ENCODE data around the gene HNF1A. TPM values are rescaled to one million over a fixed set of nuclear protein-coding genes. Genes with fewer than 3 reads are reported as not detected.

Gene HNF1A
- total and polyA plus RNA-seq, 2 of the 13 experiments (the other 11 are each of a cell fraction or from before 2014, with no cell fraction given) = 13.4 to 34.7 TPM

DNA sequence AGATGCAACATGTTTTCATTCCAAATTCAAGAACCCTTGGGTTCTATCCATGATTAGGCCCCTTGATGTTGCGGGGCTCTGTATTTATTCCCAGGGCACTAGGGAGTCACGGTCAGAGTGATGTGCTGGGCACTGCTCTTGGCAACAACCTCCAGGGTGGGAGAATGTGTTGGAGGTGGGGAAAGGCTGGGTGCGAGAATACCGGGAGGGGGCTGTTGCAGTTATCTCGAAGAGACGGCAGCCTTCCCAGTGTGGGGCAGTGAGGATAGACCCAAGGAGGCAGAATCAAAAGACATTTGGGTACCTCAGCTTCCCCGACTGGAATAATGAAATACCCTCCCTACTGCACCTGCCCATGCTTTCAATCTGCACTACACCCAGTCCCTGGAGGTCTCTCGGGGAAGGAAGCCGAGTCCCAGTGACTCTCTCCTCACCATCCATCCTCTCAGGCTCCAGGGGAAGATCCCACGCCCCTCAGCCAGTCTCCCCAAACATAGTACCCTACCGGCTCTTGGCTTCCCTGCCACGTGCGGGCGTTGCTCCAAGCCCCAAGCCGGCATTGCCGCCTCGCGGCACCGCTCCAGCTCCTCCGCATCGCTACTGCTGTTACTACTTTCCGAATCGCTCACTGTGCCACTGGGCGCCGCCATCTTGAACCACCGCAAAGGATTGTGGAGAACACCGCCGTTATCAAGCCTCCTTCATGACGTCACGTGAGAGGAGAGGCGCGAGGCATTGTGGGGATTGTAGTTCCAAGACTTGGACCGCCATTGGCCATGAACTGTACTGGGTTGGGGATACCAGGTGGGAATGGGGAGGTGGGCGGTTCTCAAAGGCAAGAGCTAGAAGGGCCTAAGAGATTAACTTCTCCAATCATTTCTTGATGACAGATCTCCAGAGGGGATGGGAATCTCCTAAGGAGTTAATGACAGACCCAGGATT, 37.8 kb downstream of the HNF1A start, which contains the start of gene C12orf43 (continued):
- TF ChIP-seq, protein P1, sequence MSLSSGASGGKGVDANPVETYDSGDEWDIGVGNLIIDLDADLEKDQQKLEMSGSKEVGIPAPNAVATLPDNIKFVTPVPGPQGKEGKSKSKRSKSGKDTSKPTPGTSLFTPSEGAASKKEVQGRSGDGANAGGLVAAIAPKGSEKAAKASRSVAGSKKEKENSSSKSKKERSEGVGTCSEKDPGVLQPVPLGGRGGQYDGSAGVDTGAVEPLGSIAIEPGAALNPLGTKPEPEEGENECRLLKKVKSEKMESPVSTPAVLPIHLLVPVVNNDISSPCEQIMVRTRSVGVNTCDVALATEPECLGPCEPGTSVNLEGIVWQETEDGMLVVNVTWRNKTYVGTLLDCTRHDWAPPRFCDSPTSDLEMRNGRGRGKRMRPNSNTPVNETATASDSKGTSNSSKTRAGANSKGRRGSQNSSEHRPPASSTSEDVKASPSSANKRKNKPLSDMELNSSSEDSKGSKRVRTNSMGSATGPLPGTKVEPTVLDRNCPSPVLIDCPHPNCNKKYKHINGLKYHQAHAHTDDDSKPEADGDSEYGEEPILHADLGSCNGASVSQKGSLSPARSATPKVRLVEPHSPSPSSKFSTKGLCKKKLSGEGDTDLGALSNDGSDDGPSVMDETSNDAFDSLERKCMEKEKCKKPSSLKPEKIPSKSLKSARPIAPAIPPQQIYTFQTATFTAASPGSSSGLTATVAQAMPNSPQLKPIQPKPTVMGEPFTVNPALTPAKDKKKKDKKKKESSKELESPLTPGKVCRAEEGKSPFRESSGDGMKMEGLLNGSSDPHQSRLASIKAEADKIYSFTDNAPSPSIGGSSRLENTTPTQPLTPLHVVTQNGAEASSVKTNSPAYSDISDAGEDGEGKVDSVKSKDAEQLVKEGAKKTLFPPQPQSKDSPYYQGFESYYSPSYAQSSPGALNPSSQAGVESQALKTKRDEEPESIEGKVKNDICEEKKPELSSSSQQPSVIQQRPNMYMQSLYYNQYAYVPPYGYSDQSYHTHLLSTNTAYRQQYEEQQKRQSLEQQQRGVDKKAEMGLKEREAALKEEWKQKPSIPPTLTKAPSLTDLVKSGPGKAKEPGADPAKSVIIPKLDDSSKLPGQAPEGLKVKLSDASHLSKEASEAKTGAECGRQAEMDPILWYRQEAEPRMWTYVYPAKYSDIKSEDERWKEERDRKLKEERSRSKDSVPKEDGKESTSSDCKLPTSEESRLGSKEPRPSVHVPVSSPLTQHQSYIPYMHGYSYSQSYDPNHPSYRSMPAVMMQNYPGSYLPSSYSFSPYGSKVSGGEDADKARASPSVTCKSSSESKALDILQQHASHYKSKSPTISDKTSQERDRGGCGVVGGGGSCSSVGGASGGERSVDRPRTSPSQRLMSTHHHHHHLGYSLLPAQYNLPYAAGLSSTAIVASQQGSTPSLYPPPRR (CRISPR knock-in tag; IDR thresholded peaks at IDR 0.05; ENCODE audit: borderline replicate concordance) = no peak; the same call in 1 of the 2 replicates
- TF ChIP-seq, protein P2, sequence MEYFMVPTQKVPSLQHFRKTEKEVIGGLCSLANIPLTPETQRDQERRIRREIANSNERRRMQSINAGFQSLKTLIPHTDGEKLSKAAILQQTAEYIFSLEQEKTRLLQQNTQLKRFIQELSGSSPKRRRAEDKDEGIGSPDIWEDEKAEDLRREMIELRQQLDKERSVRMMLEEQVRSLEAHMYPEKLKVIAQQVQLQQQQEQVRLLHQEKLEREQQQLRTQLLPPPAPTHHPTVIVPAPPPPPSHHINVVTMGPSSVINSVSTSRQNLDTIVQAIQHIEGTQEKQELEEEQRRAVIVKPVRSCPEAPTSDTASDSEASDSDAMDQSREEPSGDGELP (IDR thresholded peaks at IDR 0.05; ENCODE audit: borderline replicate concordance, low read depth) = no peak
- TF ChIP-seq YEATS2 (CRISPR knock-in tag; IDR thresholded peaks at IDR 0.05; ENCODE audit: borderline replicate concordance) = peak; percentile 29; the same call in 1 of the 2 replicates
- TF ChIP-seq ONECUT2 (CRISPR knock-in tag; IDR thresholded peaks at IDR 0.05) = no peak
- TF ChIP-seq SOX6 (IDR thresholded peaks at IDR 0.05) = no peak
- peak; percentile 33; the same call in 1 of the 2 replicates for TF ChIP-seq SOX6 (CRISPR knock-in tag; IDR thresholded peaks at IDR 0.05)
- TF ChIP-seq ZNF672 (CRISPR knock-in tag; IDR thresholded peaks at IDR 0.05) = no peak
- TF ChIP-seq ZMYM2 (CRISPR knock-in tag; IDR thresholded peaks at IDR 0.05) = 0 out of 2 replicates have a peak, but pooled peaks have one; percentile 46
- TF ChIP-seq ZNF24 (IDR thresholded peaks at IDR 0.05) = no peak
- TF ChIP-seq, protein P3, sequence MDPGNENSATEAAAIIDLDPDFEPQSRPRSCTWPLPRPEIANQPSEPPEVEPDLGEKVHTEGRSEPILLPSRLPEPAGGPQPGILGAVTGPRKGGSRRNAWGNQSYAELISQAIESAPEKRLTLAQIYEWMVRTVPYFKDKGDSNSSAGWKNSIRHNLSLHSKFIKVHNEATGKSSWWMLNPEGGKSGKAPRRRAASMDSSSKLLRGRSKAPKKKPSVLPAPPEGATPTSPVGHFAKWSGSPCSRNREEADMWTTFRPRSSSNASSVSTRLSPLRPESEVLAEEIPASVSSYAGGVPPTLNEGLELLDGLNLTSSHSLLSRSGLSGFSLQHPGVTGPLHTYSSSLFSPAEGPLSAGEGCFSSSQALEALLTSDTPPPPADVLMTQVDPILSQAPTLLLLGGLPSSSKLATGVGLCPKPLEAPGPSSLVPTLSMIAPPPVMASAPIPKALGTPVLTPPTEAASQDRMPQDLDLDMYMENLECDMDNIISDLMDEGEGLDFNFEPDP (CRISPR knock-in tag; conservative IDR thresholded peaks at IDR 0.05) = no peak
- TF ChIP-seq HMG20B (CRISPR knock-in tag; conservative IDR thresholded peaks at IDR 0.05) = no peak
- no peak for TF ChIP-seq RNF2 (conservative IDR thresholded peaks at IDR 0.05; ENCODE audit: low read depth)

Measured in HepG2 (cell line).